Adrenal gland (tissue), 12 donors: ENCODE measurements around the gene GRID1. TPM values are rescaled to one million over a fixed set of nuclear protein-coding genes. Genes with fewer than 3 reads are reported as not detected.

Experiments
- DNase-seq, 7 donors: peaks; one replicate each; pipeline ENCODE4 v3.0.0-alpha.2; 2019 to 2020
- H3K27ac ChIP-seq, 5 donors: fragments of 200-600 bp; sonication (generic) in 4 of 5; 1 replicate in 3 of 5; 2 replicates in 2 of 5; pipeline versions ENCODE4 v1.5.1 to v1.8.0; 2016 to 2020; ENCODE audit warnings: mild to moderate bottlenecking in 1 of 5
- H3K27me3 ChIP-seq: fragments of 200-600 bp; 2 replicates; pipeline ENCODE4 v1.8.0; 2021
- H3K36me3 ChIP-seq, 2 donors: fragments of 200-600 bp; replicated peaks in 1 of 2; 1 replicate in 1 of 2; 2 replicates in 1 of 2; pipeline versions ENCODE4 v1.5.1 to v1.8.0; 2018 to 2022
- H3K4me1 ChIP-seq, 2 donors: fragments of 200-600 bp; replicated peaks in 1 of 2; 1 replicate in 1 of 2; 2 replicates in 1 of 2; pipeline versions ENCODE4 v1.5.1 to v1.8.0; 2018 to 2021
- H3K4me3 ChIP-seq, 4 donors: fragments of 200-600 bp; sonication (generic) in 3 of 4; one replicate each; pipeline ENCODE4 v1.5.1; 2016 to 2018
- H3K9me3 ChIP-seq, 3 donors: fragments of 200-600 bp; sonication (generic) in 1 of 3; replicated peaks in 1 of 3; 1 replicate in 2 of 3; 2 replicates in 1 of 3; pipeline versions ENCODE4 v1.5.1 to v1.8.0; 2016 to 2021
- POLR2A ChIP-seq, 2 donors: fragments of 450-650 bp; IDR thresholded peaks; one replicate each; pipeline ENCODE4 v1.6.1; 2017; ENCODE audit warnings: antibody characterized with exemption in 2 of 2, mild to moderate bottlenecking in 2 of 2, moderate library complexity in 1 of 2
- WGBS, 4 donors: extraction: QIAGEN DNeasy Blood & Tissue Kit in 2 of 4; methylation state at CpG; one replicate each; pipeline versions ENCODE4 v1.1.5 to v1.1.7; 2013 to 2017; 5-methylcytosine and 5-hydroxymethylcytosine counted together
- intact Hi-C, 2 donors: fragments of 100-400 bp; cut with DNase I; formaldehyde crosslinking; loops; one replicate each; pipeline versions ENCODE4 v1.14.1 to v1.15.0; 2022 to 2023
- polyA plus RNA-seq, 3 donors: library from polyadenylated mRNA; stranded (reverse); fragments of 200-250 nt in 2 of 3; fragments of 350-450 nt in 1 of 3; fragmentation: Illumina TruSeq in 1 of 3; extraction: RNeasy Lipid Tissue Mini Kit (QIAGEN cat#74804) in 1 of 3; gene quantifications; one replicate each; pipeline ENCODE4 v1.2.3, GENCODE V29; 2013 to 2014
- total RNA-seq, 9 donors: library from RNA; depleted of rRNA in 4 of 9; stranded (reverse); fragments of >200 nt in 4 of 9; fragments of 120-200 nt in 1 of 9; fragmentation: NEBNext Ultra II Directional in 1 of 9; extraction: Animal tissue kit (Norgen Biotek cat#: 25700) in 1 of 9; gene quantifications; one replicate each; pipeline versions ENCODE4 v1.1.0 to v1.2.4, GENCODE V29; 2013 to 2023
- TF ChIP-seq, protein P1 (sequence below), 6 experiments: fragments of 450-650 bp in 4 of 6; fragments of 200-600 bp in 2 of 6; sonication (generic) in 1 of 6; IDR thresholded peaks; 1 replicate in 5 of 6; 2 replicates in 1 of 6; pipeline versions ENCODE4 v1.5.1 to v1.8.0; 2016 to 2021; ENCODE audit warnings: antibody characterized with exemption in 6 of 6, mild to moderate bottlenecking in 2 of 6, moderate library complexity in 1 of 6
- donor health status: healthy with polysubstance abuse.
- donor health status: Bipolar disorder and iron deficiency.
- donor health status: DM: yes; HTN: yes; CAD: no.
- donor health status: DM: no; HTN: no; CAD: no.
- donor health status: DM: no; HTN: no; CAD: no.
- donor health status: DM: yes; HTN: yes; CAD: no.

The GRID1 gene
- total and polyA plus RNA-seq, 12 donors = 2.2 to 8.0 (median 4.1) TPM

GRCh38 chr10:85615556-85615955, 751.0 kb downstream of the GRID1 start:
- no peak overlapping the region for H3K27ac ChIP-seq
- H3K36me3 ChIP-seq = no peaks in the 10 kb centered on the region
- no peaks in the 10 kb centered on the region for H3K9me3 ChIP-seq
- WGBS, 4 donors = 93 to 100% (median 96%) methylated on average over 2 to 4 of the region's 4 CpGs
- TF ChIP-seq, protein P1, sequence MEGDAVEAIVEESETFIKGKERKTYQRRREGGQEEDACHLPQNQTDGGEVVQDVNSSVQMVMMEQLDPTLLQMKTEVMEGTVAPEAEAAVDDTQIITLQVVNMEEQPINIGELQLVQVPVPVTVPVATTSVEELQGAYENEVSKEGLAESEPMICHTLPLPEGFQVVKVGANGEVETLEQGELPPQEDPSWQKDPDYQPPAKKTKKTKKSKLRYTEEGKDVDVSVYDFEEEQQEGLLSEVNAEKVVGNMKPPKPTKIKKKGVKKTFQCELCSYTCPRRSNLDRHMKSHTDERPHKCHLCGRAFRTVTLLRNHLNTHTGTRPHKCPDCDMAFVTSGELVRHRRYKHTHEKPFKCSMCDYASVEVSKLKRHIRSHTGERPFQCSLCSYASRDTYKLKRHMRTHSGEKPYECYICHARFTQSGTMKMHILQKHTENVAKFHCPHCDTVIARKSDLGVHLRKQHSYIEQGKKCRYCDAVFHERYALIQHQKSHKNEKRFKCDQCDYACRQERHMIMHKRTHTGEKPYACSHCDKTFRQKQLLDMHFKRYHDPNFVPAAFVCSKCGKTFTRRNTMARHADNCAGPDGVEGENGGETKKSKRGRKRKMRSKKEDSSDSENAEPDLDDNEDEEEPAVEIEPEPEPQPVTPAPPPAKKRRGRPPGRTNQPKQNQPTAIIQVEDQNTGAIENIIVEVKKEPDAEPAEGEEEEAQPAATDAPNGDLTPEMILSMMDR (IDR thresholded peaks at IDR 0.05) = no peak
- no peak for TF ChIP-seq POLR2A (IDR thresholded peaks at IDR 0.05)
- H3K4me1 ChIP-seq = no peaks in the 10 kb centered on the region
- DNase-seq = no peak
- no peaks in the 10 kb centered on the region for H3K27me3 ChIP-seq
- intact Hi-C loops = no loop called here
- no peak overlapping the region for H3K4me3 ChIP-seq

DNA sequence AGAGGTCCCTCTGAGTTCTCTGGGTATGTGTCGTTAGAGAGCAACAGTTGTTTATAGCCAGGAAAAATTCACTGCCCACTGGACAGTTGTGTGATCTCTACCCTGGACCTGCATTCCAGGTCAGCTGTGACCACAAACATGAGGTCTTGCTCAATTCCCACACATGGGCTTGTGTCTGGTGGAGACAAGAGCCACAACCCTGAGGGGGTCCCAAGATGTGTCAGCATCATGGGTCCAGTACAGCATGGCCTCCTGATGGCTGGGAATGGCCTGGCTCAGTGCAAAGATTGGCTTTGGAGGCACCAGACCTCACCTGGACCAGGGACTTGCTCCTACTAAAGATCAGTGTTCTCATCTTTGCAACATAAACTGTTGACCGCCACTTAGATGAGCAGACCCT, 751.6 kb downstream of the GRID1 start:
- H3K27me3 ChIP-seq = no peaks in the 10 kb centered on the region
- no peak for TF ChIP-seq POLR2A (IDR thresholded peaks at IDR 0.05)
- TF ChIP-seq, protein P1 (IDR thresholded peaks at IDR 0.05) = no peak
- H3K4me1 ChIP-seq = no peaks in the 10 kb centered on the region
- 92 to 100% (median 95%) methylated on average over 2 of the region's 2 CpGs for WGBS, 4 donors
- intact Hi-C loops = no loop called here
- no peak for DNase-seq
- no peaks in the 10 kb centered on the region for H3K9me3 ChIP-seq
- H3K36me3 ChIP-seq = no peaks in the 10 kb centered on the region
- no peak overlapping the region for H3K27ac ChIP-seq
- no peak overlapping the region for H3K4me3 ChIP-seq

DNA sequence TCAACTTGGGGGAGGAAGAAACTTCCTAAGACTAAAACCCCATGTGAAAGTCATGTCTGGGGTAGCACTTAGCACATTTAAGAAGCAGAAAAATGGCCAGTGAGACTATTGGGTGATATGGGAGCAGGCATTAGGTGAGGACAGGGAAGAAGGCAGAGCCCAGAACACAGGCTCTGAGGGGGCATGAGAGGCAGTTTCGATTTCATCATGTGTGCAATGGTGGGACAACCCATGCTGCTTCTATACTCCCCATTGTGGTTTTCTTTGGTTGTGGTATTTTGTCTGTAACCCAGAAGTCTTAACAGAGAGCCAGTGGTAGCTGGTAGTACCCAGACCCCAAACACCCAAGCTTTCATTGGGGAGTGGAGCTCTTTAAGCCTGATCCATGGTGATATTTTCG, 752.0 kb downstream of the GRID1 start:
- Histone ChIP-seq H3K27me3 (no peaks in the 10 kb centered on the region), H3K36me3 (no peaks in the 10 kb centered on the region), H3K4me1 (no peaks in the 10 kb centered on the region), H3K9me3 (no peaks in the 10 kb centered on the region), H3K4me3 (no peak overlapping the region), H3K27ac (no peak overlapping the region)
- intact Hi-C loops = no loop called here
- no peak for DNase-seq
- 75 to 86% (median 81%) methylated on average over 2 of the region's 2 CpGs for WGBS, 4 donors
- TF ChIP-seq POLR2A (IDR thresholded peaks at IDR 0.05) = no peak
- TF ChIP-seq, protein P1 (IDR thresholded peaks at IDR 0.05) = no peak

- DNase-seq = no peak
- no peak overlapping the region for H3K27ac ChIP-seq
- 92 to 100% (median 95%) methylated on average over 3 to 10 of the region's 10 CpGs for WGBS, 4 donors
- no peak for TF ChIP-seq POLR2A (IDR thresholded peaks at IDR 0.05)
- TF ChIP-seq, protein P1 (IDR thresholded peaks at IDR 0.05) = no peak
- no peak overlapping the region for H3K4me3 ChIP-seq
- intact Hi-C loops = no loop called here
- no peaks in the 10 kb centered on the region for H3K27me3 ChIP-seq
- H3K4me1 ChIP-seq = no peaks in the 10 kb centered on the region
- no peaks in the 10 kb centered on the region for H3K36me3 ChIP-seq
- no peaks in the 10 kb centered on the region for H3K9me3 ChIP-seq
Measured at GRCh38 chr10:85613391-85613790, 753.2 kb downstream of the GRID1 start.
